K562 (cell line): Measurements from ENCODE around the gene MSX1. TPM values are rescaled to one million over a fixed set of nuclear protein-coding genes. Genes with fewer than 3 reads are reported as not detected.

Experiments used
- ATAC-seq: fragments of 200-7000 bp; cut with Tn5 transposase; 3 replicates; pipeline ENCODE4 v1.9.1; 2020; ENCODE audit warnings: moderate library complexity
- BruUV-seq: library from RNA; stranded (reverse); fragments of 400-500 nt; replicated peaks from 2 replicates; lab custom pipeline; 2021; lab: Mats Ljungman, UMichigan
- CTCF ChIA-PET: fragments of 300-600 bp; formaldehyde crosslinking; extraction: SDS; loops from one replicate; lab custom pipeline; 2021; ENCODE audit warnings: low intra/inter-chr PET ratio; lab: Yijun Ruan, JAX
- POLR2A ChIA-PET: fragments of 300-600, 350-650 bp; sonication (Branson Sonifier 250); formaldehyde crosslinking; extraction: SDS; loops from one replicate; lab custom pipeline; 2021; ENCODE audit warnings: antibody characterized with exemption, inconsistent platforms; lab: Yijun Ruan, JAX
- DNase-seq, 4 experiments: peaks; one replicate each; pipeline versions ENCODE4 v3.0.0 to v3.0.0-alpha.2; 2011 to 2018; ENCODE audit warnings: low spot score in 3 of 4, mixed read lengths in 3 of 4; ENCODE audit errors: extremely low read depth in 1 of 4
- FAIRE-seq: peaks from 2 replicates; lab custom pipeline; 2011; peaks lifted over from hg19 to GRCh38; lab: Jason Lieb, UNC
- H2AFZ ChIP-seq: 2 replicates; pipeline ENCODE4 v1.6.0; 2011; ENCODE audit warnings: low read depth, low read length, control low read depth, inconsistent platforms
- H3K27ac ChIP-seq: fragments of 200-600 bp; 3 replicates; pipeline ENCODE4 v1.8.0; 2011; ENCODE audit warnings: low read depth, mild to moderate bottlenecking, control low read depth, inconsistent platforms, low read length, moderate library complexity, mixed read lengths; ENCODE audit errors: extremely low read depth
- H3K27me3 ChIP-seq, 2 experiments: fragments of 300-600 bp in 1 of 2; 2 replicates in 1 of 2; 3 replicates in 1 of 2; pipeline versions ENCODE4 v1.6.0 to v1.8.0; 2011; ENCODE audit warnings: inconsistent platforms in 2 of 2, low read length in 2 of 2, mild to moderate bottlenecking in 1 of 2, mixed read lengths in 1 of 2, moderate library complexity in 1 of 2; ENCODE audit not compliant: control insufficient read depth in 2 of 2, insufficient read depth in 2 of 2
- H3K36me3 ChIP-seq: fragments of 300-600 bp; 3 replicates; pipeline ENCODE4 v1.8.0; 2011; ENCODE audit warnings: mild to moderate bottlenecking, low read length, inconsistent platforms; ENCODE audit not compliant: control insufficient read depth, insufficient read depth
- H3K4me1 ChIP-seq, 2 experiments: fragments of 200-600 bp in 1 of 2; replicated peaks in 1 of 2; 2 replicates in 1 of 2; 3 replicates in 1 of 2; pipeline versions ENCODE4 v1.5.1 to v1.8.0; 2011; ENCODE audit warnings: inconsistent platforms in 2 of 2, low read length in 2 of 2, mild to moderate bottlenecking in 1 of 2, mixed read lengths in 1 of 2, moderate library complexity in 1 of 2; ENCODE audit not compliant: control insufficient read depth in 2 of 2, insufficient read depth in 2 of 2
- H3K4me2 ChIP-seq: 2 replicates; pipeline ENCODE4 v1.6.1; 2011; ENCODE audit warnings: low read length, control low read depth, inconsistent platforms, mixed read lengths; ENCODE audit not compliant: insufficient read depth
- H3K4me3 ChIP-seq: fragments of 200-600 bp; sonication (generic), shearing (Covaris generic); 2 replicates; pipeline ENCODE4 v1.5.1; 2016; ENCODE audit warnings: control low read depth, inconsistent platforms
- H3K79me2 ChIP-seq: fragments of 200-600 bp; 3 replicates; pipeline ENCODE4 v1.8.0; 2011; ENCODE audit warnings: low read length, inconsistent platforms; ENCODE audit not compliant: control insufficient read depth, insufficient read depth
- H3K9ac ChIP-seq, 2 experiments: 2 replicates each; pipeline versions ENCODE4 v1.6.0 to v1.6.1; 2011; ENCODE audit warnings: low read depth in 2 of 2, low read length in 2 of 2, control low read depth in 1 of 2, inconsistent platforms in 1 of 2, mild to moderate bottlenecking in 1 of 2, mixed read lengths in 1 of 2; ENCODE audit not compliant: insufficient read depth in 1 of 2
- H3K9me1 ChIP-seq: one replicate; pipeline ENCODE4 v1.6.0; 2011; ENCODE audit warnings: inconsistent platforms, mild to moderate bottlenecking, low read length, moderate library complexity; ENCODE audit not compliant: control insufficient read depth, insufficient read depth
- H3K9me3 ChIP-seq: replicated peaks from 2 replicates; pipeline ENCODE4 v1.5.1; 2011; ENCODE audit warnings: low read depth, low read length, inconsistent platforms; ENCODE audit not compliant: control insufficient read depth, insufficient read depth
- H4K20me1 ChIP-seq: replicated peaks from 2 replicates; pipeline ENCODE4 v1.6.1; 2011; ENCODE audit warnings: low read length, inconsistent platforms, mixed read lengths; ENCODE audit not compliant: control insufficient read depth, insufficient read depth
- SMAD4 ChIP-seq: fragments of 250-450 bp; sonication (Bioruptor Pico); conservative IDR thresholded peaks from 2 replicates; pipeline ENCODE4 v1.8.0; 2021; ENCODE audit warnings: inconsistent platforms, mild to moderate bottlenecking, moderate library complexity
- WGBS: fragments of 100-300 bp; shearing (Covaris generic); methylation state at CpG from one replicate; pipeline ENCODE4 v1.1.6; 2016; ENCODE audit warnings: low coverage, mixed read lengths; ENCODE audit not compliant: insufficient coverage; ENCODE audit errors: missing lambda C conversion rate; 5-methylcytosine and 5-hydroxymethylcytosine counted together
- in situ Hi-C: fragments of 300-500 bp; cut with MboI; formaldehyde crosslinking; loops from 4 replicates; pipeline ENCODE4 v1.15.0; 2018; ENCODE audit warnings: inconsistent platforms, mixed read lengths
- intact Hi-C: fragments of 100-400 bp; cut with micrococcal nuclease; formaldehyde crosslinking; loops from 2 replicates; pipeline ENCODE4 v1.14.2; 2022
- polyA plus RNA-seq, 8 experiments: library from polyadenylated mRNA; depleted of rRNA in 4 of 8; stranded (reverse) in 5 of 8; unstranded in 3 of 8; fragments of >200 nt; fragmentation: Nextera tagmentation in 2 of 8; fragmentation: Illumina TruSeq in 1 of 8; extraction: Ambion mirVana in 2 of 8; extraction: Trizol in 1 of 8; gene quantifications; 2 replicates each; pipeline versions ENCODE4 v1.2.1 to v1.2.3, GENCODE V29; 2011 to 2014; ENCODE audit warnings: inconsistent platforms in 1 of 8, missing spikeins in 1 of 8
- total RNA-seq, 7 experiments: library from RNA; depleted of rRNA in 6 of 7; stranded (reverse); fragments of >200 nt in 6 of 7; fragmentation: Illumina TruSeq in 2 of 7; extraction: Trizol in 2 of 7; gene quantifications; 2 replicates each; pipeline versions ENCODE4 v1.2.1 to v1.2.3, GENCODE V29; 2011 to 2021; ENCODE audit warnings: low replicate concordance in 1 of 7
- TF ChIP-seq, protein P1 (sequence below): fragments of 450-650 bp; IDR thresholded peaks from 2 replicates; pipeline ENCODE4 v1.6.1; 2016

MSX1 gene
- total and polyA plus RNA-seq, 9 of the 15 experiments (the other 6 are each of a cell fraction or from before 2014, with no cell fraction given): 1.3 to 6.3 (median 2.3) TPM

DNA sequence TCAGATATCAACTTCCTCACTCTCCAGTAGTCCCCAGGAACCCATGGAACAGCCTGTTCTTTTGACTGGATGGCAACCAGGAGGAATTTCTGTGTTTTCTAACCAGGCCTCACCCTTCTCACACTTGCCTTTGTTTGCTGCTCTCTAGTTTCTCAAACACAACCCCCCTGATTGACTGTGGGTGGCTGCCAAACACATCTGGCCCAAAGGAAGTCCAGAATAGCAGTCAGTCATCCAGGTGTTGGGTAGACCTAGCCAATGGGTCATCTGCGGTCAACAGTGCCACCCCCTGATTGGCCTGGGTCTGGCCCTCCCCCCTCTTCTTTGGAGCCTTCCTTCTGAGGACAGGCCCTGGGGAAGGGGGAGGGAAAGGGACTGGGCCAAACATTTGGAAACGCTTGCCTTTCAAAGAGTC, 53.7 kb downstream of the MSX1 start:
- POLR2A ChIA-PET: no interaction called here
- in situ Hi-C loops: no loop called here

More for the DNA sequence above, 53.7 kb downstream of the MSX1 start:
- Histone ChIP-seq H3K4me3 (no peak overlapping the region), H3K4me2 (no peak overlapping the region), H3K27ac (no peak overlapping the region), H3K9me1 (no peaks in the 10 kb centered on the region), H4K20me1 (no peaks in the 10 kb centered on the region), H3K4me1 (no peaks in the 10 kb centered on the region), H3K36me3 (no peaks in the 10 kb centered on the region), H3K9ac (no peak overlapping the region), H3K9me3 (no peaks in the 10 kb centered on the region), H3K79me2 (no peaks in the 10 kb centered on the region), H3K27me3 (no peaks in the 10 kb centered on the region), H2AFZ (no peak overlapping the region)
- intact Hi-C loops: no loop called here
- 6% methylated on average over 2 of the region's 2 CpGs for WGBS
- DNase-seq (no peak), FAIRE-seq (no peak), ATAC-seq (no peak)
- no peak for TF ChIP-seq SMAD4
- TF ChIP-seq, protein P1, sequence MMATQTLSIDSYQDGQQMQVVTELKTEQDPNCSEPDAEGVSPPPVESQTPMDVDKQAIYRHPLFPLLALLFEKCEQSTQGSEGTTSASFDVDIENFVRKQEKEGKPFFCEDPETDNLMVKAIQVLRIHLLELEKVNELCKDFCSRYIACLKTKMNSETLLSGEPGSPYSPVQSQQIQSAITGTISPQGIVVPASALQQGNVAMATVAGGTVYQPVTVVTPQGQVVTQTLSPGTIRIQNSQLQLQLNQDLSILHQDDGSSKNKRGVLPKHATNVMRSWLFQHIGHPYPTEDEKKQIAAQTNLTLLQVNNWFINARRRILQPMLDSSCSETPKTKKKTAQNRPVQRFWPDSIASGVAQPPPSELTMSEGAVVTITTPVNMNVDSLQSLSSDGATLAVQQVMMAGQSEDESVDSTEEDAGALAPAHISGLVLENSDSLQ: peak; percentile 41; the same call in 1 of the 2 replicates
- CTCF ChIA-PET: interaction anchor here (0.7 kb wide), 1 partner anchor 1181 kb away, joined by 3 read pairs; no protein-coding TSS in a partner anchor
- BruUV-seq: no TSS peak

Other genes starting within 250 kb of the MSX1 start
- gene CYTL1, start 159.8 kb downstream of the MSX1 start, total RNA-seq (2014; rRNA removed): not detected in 2 replicates
- gene CYTL1, start 159.8 kb downstream of the MSX1 start, total RNA-seq (2014; rRNA removed; fragmentation: Illumina TruSeq; extraction: Trizol): not detected in 2 replicates
- gene CYTL1, start 159.8 kb downstream of the MSX1 start, total RNA-seq (2015; rRNA removed; fragmentation: Illumina TruSeq; extraction: Trizol): not detected in 2 replicates
- gene CYTL1, start 159.8 kb downstream of the MSX1 start, total RNA-seq (2021): not detected in 2 replicates
- gene CYTL1, start 159.8 kb downstream of the MSX1 start, polyA plus RNA-seq (2011; rRNA removed): not detected in 2 replicates
- not detected in 2 replicates for gene CYTL1, start 159.8 kb downstream of the MSX1 start, polyA plus RNA-seq (2014; fragmentation: Illumina TruSeq; extraction: Trizol)
- not detected for gene CYTL1, start 159.8 kb downstream of the MSX1 start, polyA plus RNA-seq (2014; fragmentation: Nextera tagmentation; extraction: Ambion mirVana)
- gene CYTL1, start 159.8 kb downstream of the MSX1 start, polyA plus RNA-seq (2014; rRNA removed): not detected in 2 replicates
- 0.08 TPM in 1 of 2 replicates, not detected in the other for gene STK32B, start 191.8 kb downstream of the MSX1 start, total RNA-seq (2014; rRNA removed)
- 0.11 and 0.16 TPM in 2 replicates for gene STK32B, start 191.8 kb downstream of the MSX1 start, total RNA-seq (2014; rRNA removed; fragmentation: Illumina TruSeq; extraction: Trizol)
- 0.07 and 0.08 TPM in 2 replicates for gene STK32B, start 191.8 kb downstream of the MSX1 start, total RNA-seq (2015; rRNA removed; fragmentation: Illumina TruSeq; extraction: Trizol)
- gene STK32B, start 191.8 kb downstream of the MSX1 start, total RNA-seq (2021): 0.18 and 0.20 TPM in 2 replicates
- gene STK32B, start 191.8 kb downstream of the MSX1 start, polyA plus RNA-seq (2011; rRNA removed): not detected in 2 replicates
- gene STK32B, start 191.8 kb downstream of the MSX1 start, polyA plus RNA-seq (2014; fragmentation: Illumina TruSeq; extraction: Trizol): 0.10 and 0.12 TPM in 2 replicates
- under 1 TPM; 0.03 to 0.04 TPM for gene STK32B, start 191.8 kb downstream of the MSX1 start, polyA plus RNA-seq (2014; fragmentation: Nextera tagmentation; extraction: Ambion mirVana)
- gene STK32B, start 191.8 kb downstream of the MSX1 start, polyA plus RNA-seq (2014; rRNA removed): 0.05 and 0.22 TPM in 2 replicates